ENCODE results near the gene ISLR.

Gene ISLR

GRCh38 chr15:74132681-74133651 lies 40.5 kb upstream of the ISLR start:
- TF ChIP-seq GATA2 (IDR thresholded peaks at IDR 0.05; ENCODE audit: low read depth, low read length) (no peak), GATA3 (IDR thresholded peaks at IDR 0.05; ENCODE audit: low read depth, low read length) (no peak)

GRCh38 chr15:74133694-74134386 lies 39.7 kb upstream of the ISLR start:
- TF ChIP-seq GATA2 (IDR thresholded peaks at IDR 0.05; ENCODE audit: low read depth, low read length): no peak
- TF ChIP-seq GATA3 (IDR thresholded peaks at IDR 0.05; ENCODE audit: low read depth, low read length): no peak

GRCh38 chr15:74134387-74135027 lies 39.0 kb upstream of the ISLR start:
- TF ChIP-seq GATA2 (IDR thresholded peaks at IDR 0.05; ENCODE audit: low read depth, low read length): no peak
- no peak for TF ChIP-seq GATA3 (IDR thresholded peaks at IDR 0.05; ENCODE audit: low read depth, low read length)

GRCh38 chr15:74135041-74135565 lies 38.4 kb upstream of the ISLR start:
- no peak for TF ChIP-seq GATA3 (IDR thresholded peaks at IDR 0.05; ENCODE audit: low read depth, low read length)
- no peak for TF ChIP-seq GATA2 (IDR thresholded peaks at IDR 0.05; ENCODE audit: low read depth, low read length)

DNA sequence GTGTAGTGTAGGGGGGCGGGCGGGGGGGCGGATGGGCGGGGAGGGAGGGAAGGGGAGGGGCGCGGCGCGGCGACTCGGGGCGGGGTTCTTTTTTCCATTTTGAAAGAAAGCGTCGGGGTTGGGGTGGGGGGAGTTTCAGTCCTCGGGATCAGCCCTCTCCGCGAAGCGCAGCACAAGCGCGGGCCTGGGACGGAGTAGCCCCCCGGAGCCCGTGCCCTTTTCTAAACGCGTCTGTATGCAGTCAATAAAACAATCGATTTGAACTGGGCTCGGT lies 37.0 kb upstream of the ISLR start:
- TF ChIP-seq GATA2 (IDR thresholded peaks at IDR 0.05; ENCODE audit: low read depth, low read length): no peak
- TF ChIP-seq GATA3 (IDR thresholded peaks at IDR 0.05; ENCODE audit: low read depth, low read length): no peak

DNA sequence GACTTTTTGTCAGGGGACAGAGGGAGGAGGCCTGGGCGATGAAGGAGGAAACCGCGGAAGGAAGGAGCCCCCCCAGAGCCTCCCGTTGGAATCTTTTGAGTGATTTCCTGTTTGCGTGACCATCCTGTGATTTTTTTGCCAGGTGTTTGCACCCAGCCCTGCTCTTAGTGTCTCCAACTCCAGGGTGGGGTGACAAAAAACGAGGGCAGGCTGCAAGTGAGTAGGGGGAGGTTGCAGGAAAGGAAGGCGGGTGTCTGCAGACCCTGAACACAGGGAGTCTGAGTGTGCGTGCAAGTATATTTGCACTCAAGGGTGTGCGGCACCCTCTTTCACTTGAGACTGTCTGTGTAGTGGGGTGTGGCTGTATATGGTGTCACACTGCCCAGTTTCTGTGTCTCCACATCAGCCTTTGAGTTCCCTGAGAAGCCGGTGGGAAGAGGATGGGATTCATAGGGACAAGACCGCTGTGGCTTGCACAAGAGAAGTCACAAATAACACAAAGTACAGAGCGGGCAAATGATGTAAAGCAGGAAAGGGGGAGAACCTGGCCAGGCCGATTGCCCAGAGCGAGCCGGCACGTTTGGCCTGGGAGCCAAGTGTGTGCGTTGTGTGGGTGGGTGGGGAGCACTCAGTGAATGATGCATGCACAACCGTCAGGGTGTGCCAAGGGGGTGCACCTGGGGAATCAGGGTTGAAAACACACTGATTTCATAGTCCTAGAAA lies 36.5 kb upstream of the ISLR start:
- TF ChIP-seq GATA2 (IDR thresholded peaks at IDR 0.05; ENCODE audit: low read depth, low read length): no peak
- no peak for TF ChIP-seq GATA3 (IDR thresholded peaks at IDR 0.05; ENCODE audit: low read depth, low read length)

DNA sequence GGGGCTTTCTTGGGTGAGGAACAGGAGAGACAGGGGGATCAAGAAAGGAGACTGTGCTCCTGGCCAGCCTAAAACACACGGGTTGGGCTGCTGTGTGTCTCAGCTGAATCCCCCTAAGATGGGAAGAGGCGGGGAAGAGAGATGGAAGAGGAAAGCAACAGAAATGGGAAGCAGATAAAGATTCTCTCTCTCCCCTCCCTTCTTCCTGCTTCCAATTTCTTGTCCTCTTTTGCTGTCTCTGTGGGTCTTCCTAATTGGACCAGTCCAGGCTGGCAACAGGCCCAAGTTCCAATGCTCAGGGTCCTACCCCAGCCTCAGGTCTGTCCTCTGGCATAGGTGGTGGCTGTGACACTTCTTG lies 36.0 kb upstream of the ISLR start:
- TF ChIP-seq GATA2 (IDR thresholded peaks at IDR 0.05; ENCODE audit: low read depth, low read length): no peak
- no peak for TF ChIP-seq GATA3 (IDR thresholded peaks at IDR 0.05; ENCODE audit: low read depth, low read length)

GRCh38 chr15:74138642-74139041 lies 34.9 kb upstream of the ISLR start:
- TF ChIP-seq GATA3 (IDR thresholded peaks at IDR 0.05; ENCODE audit: low read depth, low read length) (no peak), GATA2 (IDR thresholded peaks at IDR 0.05; ENCODE audit: low read depth, low read length) (no peak)

DNA sequence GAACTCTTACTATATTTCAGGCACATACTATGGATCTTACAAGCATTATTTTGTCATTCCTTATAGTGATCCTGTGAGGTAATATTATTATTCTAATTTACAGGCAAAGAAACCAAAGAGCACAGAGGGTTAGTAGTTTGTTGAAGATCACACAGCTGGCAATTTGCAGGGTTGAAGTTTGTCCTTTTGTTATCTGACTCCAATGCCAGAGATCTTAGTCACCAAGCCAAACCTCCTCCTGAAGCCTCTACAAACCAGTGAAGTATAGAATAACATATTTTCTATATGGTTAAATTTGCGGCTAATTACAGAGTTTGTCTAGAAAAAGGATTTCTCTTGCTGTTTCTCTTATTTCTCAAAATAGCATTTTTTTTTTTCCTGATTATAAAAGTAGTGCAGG lies 31.9 kb upstream of the ISLR start:
- TF ChIP-seq GATA3 (IDR thresholded peaks at IDR 0.05; ENCODE audit: low read depth, low read length) (no peak), GATA2 (IDR thresholded peaks at IDR 0.05; ENCODE audit: low read depth, low read length) (no peak)

DNA sequence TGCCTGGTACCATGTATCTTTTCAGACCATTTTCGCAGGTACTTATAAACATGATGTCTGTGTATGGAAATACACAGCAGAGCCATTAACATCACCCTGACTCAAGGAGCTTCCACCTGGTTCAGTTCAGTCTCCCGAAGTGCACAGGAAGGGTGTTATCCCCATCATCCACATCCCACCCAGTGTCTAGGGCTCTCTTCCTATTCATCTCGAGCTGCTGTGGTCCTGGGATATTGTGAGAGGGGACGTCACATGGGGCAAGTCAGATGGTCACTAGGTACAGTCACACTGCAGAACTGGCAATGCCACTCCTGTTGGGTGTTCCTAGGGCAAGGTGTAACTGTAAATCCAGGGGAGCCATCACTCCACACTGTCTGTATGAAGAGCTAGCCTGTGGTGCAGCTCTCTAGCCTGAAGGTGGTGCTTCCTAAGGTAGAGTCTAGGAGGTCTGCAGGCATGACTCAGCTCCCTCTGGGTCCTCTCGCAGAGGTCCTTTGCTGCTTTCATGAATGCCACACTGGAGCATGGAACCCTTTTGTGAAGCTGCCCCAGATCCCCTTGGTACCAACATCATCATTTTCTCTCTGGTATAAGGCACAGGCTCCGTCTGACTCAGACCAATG lies 29.2 kb upstream of the ISLR start:
- TF ChIP-seq GATA2 (IDR thresholded peaks at IDR 0.05; ENCODE audit: low read depth, low read length) (no peak), GATA3 (IDR thresholded peaks at IDR 0.05; ENCODE audit: low read depth, low read length) (no peak)

DNA sequence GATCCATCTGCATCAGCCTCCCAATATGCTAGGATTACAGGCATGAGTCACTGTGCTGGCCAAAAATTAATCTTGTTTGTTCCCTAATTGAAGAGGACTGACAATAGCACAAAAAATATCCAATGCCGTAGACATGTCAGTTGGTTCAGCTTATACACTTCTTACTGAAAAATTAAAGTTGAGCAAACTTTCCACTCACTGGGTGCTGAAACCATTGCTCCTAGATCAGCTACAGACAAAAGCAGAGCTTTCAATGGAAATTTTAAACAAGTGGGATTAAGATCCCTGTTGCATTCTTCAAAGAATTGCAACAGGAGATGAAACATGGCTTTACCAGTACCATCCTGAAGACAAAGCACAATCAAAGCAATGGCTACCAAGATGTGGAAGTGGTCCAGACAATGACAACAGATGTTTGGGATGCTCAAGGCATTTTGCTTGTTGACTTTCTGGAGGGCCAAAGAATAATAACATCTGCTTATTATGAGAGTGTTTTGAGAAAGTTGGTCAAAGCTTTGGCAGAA lies 27.2 kb upstream of the ISLR start:
- TF ChIP-seq GATA2 (IDR thresholded peaks at IDR 0.05; ENCODE audit: low read depth, low read length): no peak
- no peak for TF ChIP-seq GATA3 (IDR thresholded peaks at IDR 0.05; ENCODE audit: low read depth, low read length)

- TF ChIP-seq GATA2 (IDR thresholded peaks at IDR 0.05; ENCODE audit: low read depth, low read length): no peak
- TF ChIP-seq GATA3 (IDR thresholded peaks at IDR 0.05; ENCODE audit: low read depth, low read length): no peak
Observed at GRCh38 chr15:74147051-74147450, 26.5 kb upstream of the ISLR start.

DNA sequence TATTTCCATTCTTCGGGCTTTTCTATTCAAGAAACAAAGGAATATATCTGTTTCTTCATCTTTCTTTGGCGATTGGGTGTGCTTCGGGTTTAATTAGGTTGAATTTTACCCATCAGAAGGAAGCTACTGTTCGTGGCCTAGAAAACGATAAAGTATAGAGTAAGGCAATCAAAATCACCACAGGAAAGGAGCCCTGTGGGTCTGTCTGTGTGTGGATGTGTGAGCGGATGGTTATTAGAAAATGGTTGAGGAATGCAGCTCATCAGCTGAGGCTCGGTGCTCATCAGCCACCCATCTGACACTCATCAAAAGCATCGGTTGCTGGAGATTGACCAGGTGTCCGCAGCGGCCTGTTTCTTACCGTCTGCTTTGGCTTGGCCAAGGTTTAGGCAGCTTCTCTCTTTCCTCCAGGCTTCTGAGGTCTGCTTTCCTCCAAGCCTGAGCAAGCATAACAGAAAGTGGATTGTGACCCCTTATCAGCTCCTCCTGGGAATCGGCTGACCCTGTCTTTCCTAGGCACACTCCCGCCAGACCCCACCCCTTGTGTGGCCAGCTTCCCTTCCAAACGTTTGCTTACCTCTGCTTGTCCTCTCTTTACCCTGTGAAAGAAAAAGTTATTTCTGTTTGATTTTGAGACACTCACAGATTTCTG lies 17.6 kb upstream of the ISLR start:
- TF ChIP-seq GATA3 (IDR thresholded peaks at IDR 0.05; ENCODE audit: low read depth, low read length): no peak
- TF ChIP-seq GATA2 (IDR thresholded peaks at IDR 0.05; ENCODE audit: low read depth, low read length): no peak
